B cell (primary cell): Measurements from ENCODE around the gene LIFR. TPM values are rescaled to one million over a fixed set of nuclear protein-coding genes. Genes with fewer than 3 reads are reported as not detected.

ENCODE experiments used
- ATAC-seq: fragments of 200-7000 bp; cut with Tn5 transposase; one replicate; pipeline ENCODE4 v1.10.0; 2021; ENCODE audit warnings: low read depth, mild to moderate bottlenecking, moderate number of reproducible peaks, moderate library complexity
- CTCF ChIA-PET: fragments of 350-600 bp; sonication (Branson Sonifier 250); formaldehyde crosslinking; loops from one replicate; lab custom pipeline; 2021; ENCODE audit warnings: antibody characterized with exemption, inconsistent platforms; lab: Charles Lee
- POLR2A ChIA-PET: fragments of 350-600 bp; sonication (Branson Sonifier 250); formaldehyde crosslinking; loops from one replicate; lab custom pipeline; 2021; ENCODE audit warnings: antibody characterized with exemption; lab: Charles Lee
- DNase-seq: peaks from one replicate; pipeline ENCODE4 v3.0.0; 2013
- H2AFZ ChIP-seq: 2 replicates; pipeline ENCODE4 v1.6.1; 2012; ENCODE audit warnings: mild to moderate bottlenecking, low read depth, low read length; ENCODE audit not compliant: insufficient read depth, poor library complexity, severe bottlenecking
- H3K27ac ChIP-seq, 2 donors: 1 replicate in 1 of 2; 2 replicates in 1 of 2; pipeline ENCODE4 v1.5.1; 2012 to 2013; ENCODE audit warnings: low read length in 2 of 2, mild to moderate bottlenecking in 2 of 2, moderate library complexity in 1 of 2
- H3K27me3 ChIP-seq, 4 experiments: fragments of 200-600 bp in 1 of 4; sonication (generic) in 1 of 4; replicated peaks in 1 of 4; 1 replicate in 2 of 4; 2 replicates in 2 of 4; pipeline versions ENCODE4 v1.6.1 to v1.7.0; 2013 to 2016; ENCODE audit warnings: low read length in 3 of 4, mild to moderate bottlenecking in 2 of 4, mixed read lengths in 1 of 4, moderate library complexity in 1 of 4; ENCODE audit not compliant: insufficient read depth in 4 of 4, control insufficient read depth in 3 of 4; ENCODE audit errors: control extremely low read depth in 1 of 4
- H3K36me3 ChIP-seq, 2 experiments: replicated peaks in 1 of 2; 1 replicate in 1 of 2; 2 replicates in 1 of 2; pipeline versions ENCODE4 v1.6.1 to v1.7.1; 2013; ENCODE audit warnings: low read length in 1 of 2; ENCODE audit not compliant: insufficient read depth in 2 of 2, control insufficient read depth in 1 of 2; ENCODE audit errors: control extremely low read depth in 1 of 2, extremely low read depth in 1 of 2
- H3K4me1 ChIP-seq, 2 donors: fragments of 200-600 bp in 1 of 2; sonication (generic) in 1 of 2; 1 replicate in 1 of 2; 2 replicates in 1 of 2; pipeline versions ENCODE4 v1.5.1 to v1.6.1; 2013 to 2017; ENCODE audit warnings: low read length in 2 of 2; ENCODE audit not compliant: control insufficient read depth in 2 of 2, insufficient read depth in 2 of 2
- H3K4me2 ChIP-seq: replicated peaks from 2 replicates; pipeline ENCODE3; 2012; ENCODE audit warnings: mild to moderate bottlenecking, low read depth, low read length; ENCODE audit not compliant: poor library complexity, severe bottlenecking
- H3K4me3 ChIP-seq, 5 experiments: fragments of 200-600 bp in 1 of 5; sonication (generic) in 1 of 5; 1 replicate in 3 of 5; 2 replicates in 2 of 5; pipeline versions ENCODE4 v1.5.1 to v1.7.0; 2011 to 2016; ENCODE audit warnings: low read length in 4 of 5, mild to moderate bottlenecking in 4 of 5, low read depth in 2 of 5, control low read depth in 1 of 5, moderate library complexity in 1 of 5; ENCODE audit not compliant: insufficient read depth in 1 of 5; ENCODE audit errors: control extremely low read depth in 1 of 5, extremely low read depth in 1 of 5
- H3K79me2 ChIP-seq: fragments of 200-600 bp; sonication (generic); one replicate; pipeline ENCODE4 v1.6.0; 2016; ENCODE audit warnings: low read length; ENCODE audit not compliant: control insufficient read depth, insufficient read depth
- H3K9ac ChIP-seq: fragments of 200-600 bp; sonication (generic); 2 replicates; pipeline ENCODE4 v1.6.1; 2017; ENCODE audit warnings: mild to moderate bottlenecking, low read length, moderate library complexity
- H3K9me3 ChIP-seq, 3 donors: one replicate each; pipeline versions ENCODE4 v1.6.1 to v1.7.1; 2013; ENCODE audit warnings: low read length in 2 of 3; ENCODE audit not compliant: control insufficient read depth in 2 of 3, insufficient read depth in 1 of 3; ENCODE audit errors: control extremely low read depth in 1 of 3
- H4K20me1 ChIP-seq: 2 replicates; pipeline ENCODE4 v1.6.0; 2012; ENCODE audit warnings: mild to moderate bottlenecking, low read length; ENCODE audit not compliant: insufficient read depth, control insufficient read depth, poor library complexity, severe bottlenecking
- H3K27ac Mint-ChIP-seq: one replicate; pipeline ENCODE4 v1.8.0; 2021; ENCODE audit warnings: mixed read lengths
- H3K27me3 Mint-ChIP-seq: one replicate; pipeline ENCODE4 v1.8.0; 2021; ENCODE audit warnings: mixed read lengths
- H3K4me1 Mint-ChIP-seq: one replicate; pipeline ENCODE4 v1.8.0; 2021; ENCODE audit warnings: mixed read lengths
- H3K4me3 Mint-ChIP-seq: one replicate; pipeline ENCODE4 v1.8.0; 2021; ENCODE audit warnings: mixed read lengths
- H3K9me3 Mint-ChIP-seq: one replicate; pipeline ENCODE4 v1.8.0; 2022; ENCODE audit warnings: mixed read lengths; ENCODE audit not compliant: insufficient read depth
- EZH2 ChIP-seq: IDR thresholded peaks from 2 replicates; pipeline ENCODE4 v1.6.1; 2012; ENCODE audit warnings: borderline replicate concordance, low read depth, mild to moderate bottlenecking, moderate library complexity, low read length; ENCODE audit not compliant: insufficient read depth, poor library complexity, severe bottlenecking
- WGBS: methylation state at CpG from one replicate; pipeline ENCODE4 v1.1.5; 2013; ENCODE audit warnings: missing lambda C conversion rate; ENCODE audit not compliant: insufficient coverage; 5-methylcytosine and 5-hydroxymethylcytosine counted together
- intact Hi-C: fragments of 100-400 bp; cut with micrococcal nuclease; formaldehyde crosslinking; loops from one replicate; pipeline ENCODE4 v1.10.0; 2022
- polyA plus RNA-seq: library from polyadenylated mRNA; depleted of rRNA; stranded (reverse); fragments of >200 nt; gene quantifications from 2 replicates; pipeline ENCODE4 v1.2.3, GENCODE V29; 2012
- total RNA-seq, 2 donors: library from RNA; stranded (reverse); fragments of 120-200 nt in 1 of 2; gene quantifications; 1 replicate in 1 of 2; 2 replicates in 1 of 2; pipeline versions ENCODE4 v1.2.3 to v1.2.4, GENCODE V29; 2013 to 2022
- TF ChIP-seq, protein P1 (sequence below): fragments of 200-600 bp; IDR thresholded peaks from one replicate; pipeline ENCODE4 v1.8.0; 2022; ENCODE audit warnings: antibody characterized with exemption, mild to moderate bottlenecking

Gene LIFR
- total and polyA plus RNA-seq, 2 donors (not counting 1 experiment from before 2014, with no cell fraction given), result not detected

DNA sequence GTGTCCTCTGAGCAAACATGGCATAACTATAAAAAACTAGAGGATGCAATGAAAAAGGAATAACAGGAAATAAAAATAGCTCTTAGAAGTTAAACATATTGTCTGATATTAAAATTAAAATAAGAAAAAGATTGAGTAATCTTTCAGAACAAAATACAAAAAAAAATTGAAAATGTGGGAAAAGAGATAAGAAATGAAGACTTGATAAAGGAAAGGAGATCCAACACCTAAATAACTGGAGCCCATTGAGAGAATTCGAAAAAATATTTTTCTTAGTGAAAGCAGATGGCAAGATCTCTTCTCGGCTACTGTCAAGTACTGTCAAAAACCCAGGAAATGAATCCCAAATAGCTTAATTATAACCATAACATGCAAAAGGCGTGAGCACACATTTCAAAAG is 24.9 kb downstream of the LIFR start:
- H3K79me2 ChIP-seq, result no peaks in the 10 kb centered on the region
- no peaks in the 10 kb centered on the region for H3K36me3 ChIP-seq
- no peak overlapping the region for H3K27ac ChIP-seq
- peaks cover 0 to 4% (median 0%) of the 10 kb centered on the region in 4 experiments for H3K27me3 ChIP-seq
- intact Hi-C loops, result no loop called here
- no peaks in the 10 kb centered on the region for H4K20me1 ChIP-seq
- DNase-seq (no peak), ATAC-seq (no peak)
- H2AFZ ChIP-seq, result no peak overlapping the region
- no peak overlapping the region for H3K27ac Mint-ChIP-seq
- peaks cover 5% of the 10 kb centered on the region for H3K9me3 Mint-ChIP-seq
- ChIA-PET CTCF (no interaction called here), POLR2A (no interaction called here)
- peaks cover 0 to 3% (median 0%) of the 10 kb centered on the region in 3 donors for H3K9me3 ChIP-seq
- H3K4me3 ChIP-seq, result no peak overlapping the region
- H3K4me1 Mint-ChIP-seq, result peaks cover 12% of the 10 kb centered on the region
- WGBS, result no CpG with 5 or more reads among the region's 3 CpGs
- peaks cover 18% of the 10 kb centered on the region for H3K27me3 Mint-ChIP-seq
- H3K4me3 Mint-ChIP-seq, result no peak overlapping the region
- TF ChIP-seq, protein P1, sequence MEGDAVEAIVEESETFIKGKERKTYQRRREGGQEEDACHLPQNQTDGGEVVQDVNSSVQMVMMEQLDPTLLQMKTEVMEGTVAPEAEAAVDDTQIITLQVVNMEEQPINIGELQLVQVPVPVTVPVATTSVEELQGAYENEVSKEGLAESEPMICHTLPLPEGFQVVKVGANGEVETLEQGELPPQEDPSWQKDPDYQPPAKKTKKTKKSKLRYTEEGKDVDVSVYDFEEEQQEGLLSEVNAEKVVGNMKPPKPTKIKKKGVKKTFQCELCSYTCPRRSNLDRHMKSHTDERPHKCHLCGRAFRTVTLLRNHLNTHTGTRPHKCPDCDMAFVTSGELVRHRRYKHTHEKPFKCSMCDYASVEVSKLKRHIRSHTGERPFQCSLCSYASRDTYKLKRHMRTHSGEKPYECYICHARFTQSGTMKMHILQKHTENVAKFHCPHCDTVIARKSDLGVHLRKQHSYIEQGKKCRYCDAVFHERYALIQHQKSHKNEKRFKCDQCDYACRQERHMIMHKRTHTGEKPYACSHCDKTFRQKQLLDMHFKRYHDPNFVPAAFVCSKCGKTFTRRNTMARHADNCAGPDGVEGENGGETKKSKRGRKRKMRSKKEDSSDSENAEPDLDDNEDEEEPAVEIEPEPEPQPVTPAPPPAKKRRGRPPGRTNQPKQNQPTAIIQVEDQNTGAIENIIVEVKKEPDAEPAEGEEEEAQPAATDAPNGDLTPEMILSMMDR, result no peak
- no peak for TF ChIP-seq EZH2
- H3K9ac ChIP-seq, result no peak overlapping the region
- H3K4me1 ChIP-seq, result peaks cover 8 to 10% of the 10 kb centered on the region in 2 donors
- H3K4me2 ChIP-seq, result no peak overlapping the region

DNA sequence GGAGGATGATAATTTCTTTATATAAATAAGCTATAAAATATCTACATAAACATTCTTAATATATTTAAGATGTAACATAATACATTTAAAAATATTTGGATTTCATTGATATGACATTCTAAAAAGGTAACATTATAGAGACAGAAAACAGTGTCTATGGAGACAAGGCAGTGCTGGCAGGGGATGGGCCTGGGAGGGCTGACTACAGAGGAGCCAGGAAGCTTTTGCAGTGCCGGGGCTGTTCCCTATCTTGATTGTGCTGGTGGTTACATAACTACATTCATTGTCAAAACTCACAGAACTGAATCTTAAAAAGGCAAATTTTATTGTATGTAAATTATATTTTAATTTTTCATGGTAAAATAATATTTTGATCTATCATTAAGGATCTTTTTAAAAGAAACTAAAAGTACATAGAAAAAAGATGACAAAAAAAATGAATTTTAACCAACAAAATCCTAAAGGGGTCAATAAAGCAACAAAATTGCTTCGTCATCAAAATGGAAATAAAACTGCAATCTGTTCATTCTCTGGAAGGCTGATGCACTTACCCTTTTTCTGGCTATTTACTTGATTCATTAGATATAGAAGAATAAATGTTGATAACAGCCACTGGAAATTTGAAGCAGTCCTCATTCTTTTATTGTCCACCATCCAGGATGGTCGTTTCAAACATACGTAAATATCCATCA is 26.3 kb downstream of the LIFR start:
- no peak overlapping the region for H3K4me2 ChIP-seq
- Mint-ChIP-seq H3K4me3 (no peak overlapping the region), H3K27ac (no peak overlapping the region), H3K27me3 (peaks cover 24% of the 10 kb centered on the region), H3K4me1 (peaks cover 12% of the 10 kb centered on the region), H3K9me3 (peaks cover 5% of the 10 kb centered on the region)
- POLR2A ChIA-PET, result no interaction called here
- H4K20me1 ChIP-seq, result no peaks in the 10 kb centered on the region
- H3K9ac ChIP-seq, result no peak overlapping the region
- no peaks in the 10 kb centered on the region for H3K36me3 ChIP-seq
- H3K4me3 ChIP-seq, result no peak overlapping the region
- no peaks in the 10 kb centered on the region for H3K79me2 ChIP-seq
- CTCF ChIA-PET, result no interaction called here
- no peak for TF ChIP-seq EZH2
- TF ChIP-seq, protein P1, result no peak
- H3K27ac ChIP-seq, result no peak overlapping the region
- no peak for ATAC-seq
- no CpG with 5 or more reads among the region's 4 CpGs for WGBS
- H3K4me1 ChIP-seq, result peaks cover 8 to 10% of the 10 kb centered on the region in 2 donors
- intact Hi-C loops, result no loop called here
- peaks cover 0 to 3% (median 0%) of the 10 kb centered on the region in 3 donors for H3K9me3 ChIP-seq
- no peak overlapping the region for H2AFZ ChIP-seq
- H3K27me3 ChIP-seq, result peaks cover 0 to 7% (median 4%) of the 10 kb centered on the region in 4 experiments
- DNase-seq, result no peak
